ENCODE data around the gene EMB.

The EMB gene

DNA sequence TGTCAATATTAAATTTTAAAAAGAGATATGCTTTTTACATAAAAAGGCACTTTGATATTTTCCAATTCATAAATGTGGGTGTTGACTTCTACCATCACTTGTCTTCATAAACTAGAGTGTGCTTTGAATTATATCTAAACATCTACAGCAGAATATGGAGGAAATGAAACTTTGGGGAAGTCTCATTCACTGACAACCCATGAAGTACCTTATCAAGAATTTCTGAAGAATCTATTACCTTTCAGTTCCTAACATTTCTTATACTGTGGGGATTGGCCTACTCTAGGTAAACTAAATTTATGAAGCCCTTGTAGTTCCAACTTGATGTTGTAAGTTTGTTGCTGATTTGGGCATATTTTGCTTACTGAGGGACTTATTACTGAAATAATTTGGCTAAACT lies 81.9 kb downstream of the EMB start:
- no peak overlapping the region for H3K4me3 ChIP-seq (replicated peaks in 1 of 2; ENCODE audit: low read depth in 2 of 2, low read length in 2 of 2)
- DNase-seq (ENCODE audit: low read depth in 2 of 2): no peak
- TF ChIP-seq, protein P1, sequence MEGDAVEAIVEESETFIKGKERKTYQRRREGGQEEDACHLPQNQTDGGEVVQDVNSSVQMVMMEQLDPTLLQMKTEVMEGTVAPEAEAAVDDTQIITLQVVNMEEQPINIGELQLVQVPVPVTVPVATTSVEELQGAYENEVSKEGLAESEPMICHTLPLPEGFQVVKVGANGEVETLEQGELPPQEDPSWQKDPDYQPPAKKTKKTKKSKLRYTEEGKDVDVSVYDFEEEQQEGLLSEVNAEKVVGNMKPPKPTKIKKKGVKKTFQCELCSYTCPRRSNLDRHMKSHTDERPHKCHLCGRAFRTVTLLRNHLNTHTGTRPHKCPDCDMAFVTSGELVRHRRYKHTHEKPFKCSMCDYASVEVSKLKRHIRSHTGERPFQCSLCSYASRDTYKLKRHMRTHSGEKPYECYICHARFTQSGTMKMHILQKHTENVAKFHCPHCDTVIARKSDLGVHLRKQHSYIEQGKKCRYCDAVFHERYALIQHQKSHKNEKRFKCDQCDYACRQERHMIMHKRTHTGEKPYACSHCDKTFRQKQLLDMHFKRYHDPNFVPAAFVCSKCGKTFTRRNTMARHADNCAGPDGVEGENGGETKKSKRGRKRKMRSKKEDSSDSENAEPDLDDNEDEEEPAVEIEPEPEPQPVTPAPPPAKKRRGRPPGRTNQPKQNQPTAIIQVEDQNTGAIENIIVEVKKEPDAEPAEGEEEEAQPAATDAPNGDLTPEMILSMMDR (IDR thresholded peaks at IDR 0.05; ENCODE audit: low read depth, low read length): no peak

DNA sequence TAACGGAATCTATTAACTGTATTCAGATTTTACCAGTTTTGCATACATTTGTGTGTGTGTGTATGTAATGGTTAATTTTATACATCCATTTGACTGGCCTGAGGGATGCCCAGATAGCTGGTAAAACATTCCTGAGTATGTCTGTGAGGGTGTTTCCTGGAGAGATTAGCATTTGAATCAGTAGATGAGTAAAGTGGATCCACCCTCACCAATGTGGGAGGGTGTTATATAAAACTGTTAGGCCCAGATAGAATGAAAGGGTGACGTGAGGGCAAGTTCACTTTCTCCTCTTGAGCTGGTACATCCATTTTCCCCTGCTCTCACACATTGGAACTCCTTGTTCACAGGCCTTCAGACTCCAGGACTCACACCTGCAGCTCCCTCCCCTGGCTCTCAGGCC lies 88.7 kb downstream of the EMB start:
- no peak overlapping the region for H3K4me3 ChIP-seq (replicated peaks in 1 of 2; ENCODE audit: low read depth in 2 of 2, low read length in 2 of 2)
- DNase-seq (ENCODE audit: low read depth in 2 of 2): no peak
- TF ChIP-seq, protein P1 (IDR thresholded peaks at IDR 0.05; ENCODE audit: low read depth, low read length): no peak
